Measurements from ENCODE around the gene SREK1.
"Not testable (repeated sequence)": the region's sequence is repeated elsewhere in the genome, so short reads cannot be mapped to it uniquely, and the experiment has no call there.

The SREK1 gene

DNA sequence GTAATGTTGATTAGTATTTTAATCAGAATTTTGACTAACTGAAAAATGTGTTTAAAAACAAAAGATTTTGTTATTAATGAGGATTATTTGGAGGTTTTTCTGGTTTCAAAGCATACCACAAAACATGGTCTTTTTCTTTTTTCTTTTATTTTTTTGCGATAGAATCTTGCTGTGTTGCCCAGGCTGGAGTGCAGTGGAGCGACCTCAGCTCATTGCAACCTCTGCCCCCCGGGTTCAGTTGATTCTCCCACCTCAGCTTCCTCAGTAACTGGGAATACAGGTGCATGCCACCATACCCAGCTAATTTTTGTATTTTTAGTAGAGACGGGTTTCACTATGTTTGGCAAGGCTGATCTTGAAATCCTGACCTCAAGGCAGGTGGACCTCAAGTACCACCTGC is 24.1 kb downstream of the SREK1 start:
- no peak for DNase-seq

DNA sequence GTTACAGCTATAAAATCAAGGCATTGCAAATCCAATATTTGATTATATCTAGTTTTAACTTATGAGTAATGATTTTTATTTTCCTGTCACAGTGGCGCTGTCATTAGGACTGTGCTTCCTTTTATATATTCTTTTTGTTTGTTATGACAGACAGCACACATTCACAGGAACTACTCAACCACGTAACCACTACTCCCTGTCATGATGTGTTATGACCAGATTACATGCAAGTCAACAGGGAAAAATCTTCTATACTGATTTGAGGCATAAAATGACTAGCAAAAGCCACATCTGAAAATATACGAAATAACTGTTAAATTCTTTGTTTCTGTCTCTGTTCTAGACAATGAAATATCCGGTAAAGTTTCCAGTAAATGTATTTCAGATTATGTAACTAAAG is 25.4 kb downstream of the SREK1 start:
- no peak for DNase-seq

DNA sequence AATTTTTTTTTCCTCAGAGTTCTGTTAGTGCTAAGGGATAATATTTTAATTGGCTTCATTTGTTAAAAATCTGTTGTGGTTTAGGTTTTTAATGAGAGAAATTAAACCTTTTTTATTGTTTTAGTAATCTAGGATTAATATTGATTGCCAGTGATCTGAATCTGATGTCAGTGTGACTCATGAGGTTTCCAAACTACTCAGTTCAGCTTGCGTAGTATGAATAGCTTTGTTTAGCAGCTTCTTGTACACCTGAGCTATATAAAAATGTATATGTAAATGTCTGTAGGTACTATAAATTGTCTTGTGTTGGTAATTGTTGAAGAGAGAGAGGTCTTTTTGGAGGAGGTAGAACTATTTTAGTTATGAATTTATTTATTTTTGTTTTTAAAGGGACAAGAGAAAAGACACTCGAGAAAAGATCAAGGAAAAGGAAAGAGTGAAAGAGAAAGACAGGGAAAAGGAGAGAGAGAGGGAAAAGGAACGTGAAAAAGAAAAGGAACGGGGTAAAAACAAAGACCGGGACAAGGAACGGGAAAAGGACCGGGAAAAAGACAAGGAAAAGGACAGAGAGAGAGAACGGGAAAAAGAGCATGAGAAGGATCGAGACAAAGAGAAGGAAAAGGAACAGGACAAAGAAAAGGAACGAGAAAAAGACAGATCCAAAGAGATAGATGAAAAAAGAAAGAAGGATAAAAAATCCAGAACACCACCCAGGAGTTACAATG is 26.3 kb downstream of the SREK1 start:
- no peak for DNase-seq

DNA sequence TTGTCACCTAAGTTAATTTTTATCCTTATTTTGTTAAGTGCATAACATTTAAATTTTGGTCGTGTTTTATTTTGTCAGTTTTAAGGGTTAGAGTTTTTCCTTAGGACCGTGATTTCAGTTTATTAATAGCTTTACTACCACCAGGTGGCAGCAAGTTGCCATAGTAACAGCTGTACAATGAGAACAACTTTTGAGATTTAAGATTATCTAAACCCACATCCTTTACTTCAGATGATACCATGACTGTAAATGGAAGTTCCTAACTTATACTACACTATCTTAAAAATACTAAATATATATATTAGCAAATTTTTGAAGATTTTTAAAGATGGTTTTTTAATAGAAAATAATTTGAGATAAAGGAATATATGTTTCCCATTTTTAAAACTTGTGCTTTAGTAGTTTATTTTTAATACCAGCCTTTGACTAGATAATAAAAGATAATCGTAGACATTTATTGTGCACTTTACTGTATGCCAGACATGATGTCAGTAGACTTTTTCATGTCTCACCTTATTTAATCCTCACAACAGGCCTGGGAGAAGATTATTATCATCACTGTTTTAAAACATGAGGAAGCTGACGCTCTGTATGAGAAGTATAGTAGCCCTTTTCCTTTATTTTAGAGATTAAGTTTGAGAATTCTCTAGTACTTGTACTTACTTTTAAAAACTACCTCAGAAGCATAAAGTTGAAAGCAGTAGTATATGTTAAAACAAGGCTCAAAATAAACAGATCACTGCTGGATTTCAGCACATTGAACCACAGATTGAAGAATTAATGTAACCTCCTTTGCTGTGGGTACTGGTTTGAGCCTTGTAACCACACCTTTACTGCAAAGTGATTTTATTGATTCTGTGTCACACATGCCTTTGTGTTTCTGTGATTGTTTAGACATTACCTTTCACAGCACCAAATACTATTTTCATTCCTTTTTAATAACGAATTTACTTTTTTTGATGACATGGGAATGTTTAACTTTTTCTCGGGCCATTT is 27.5 kb downstream of the SREK1 start:
- no peak for DNase-seq

DNA sequence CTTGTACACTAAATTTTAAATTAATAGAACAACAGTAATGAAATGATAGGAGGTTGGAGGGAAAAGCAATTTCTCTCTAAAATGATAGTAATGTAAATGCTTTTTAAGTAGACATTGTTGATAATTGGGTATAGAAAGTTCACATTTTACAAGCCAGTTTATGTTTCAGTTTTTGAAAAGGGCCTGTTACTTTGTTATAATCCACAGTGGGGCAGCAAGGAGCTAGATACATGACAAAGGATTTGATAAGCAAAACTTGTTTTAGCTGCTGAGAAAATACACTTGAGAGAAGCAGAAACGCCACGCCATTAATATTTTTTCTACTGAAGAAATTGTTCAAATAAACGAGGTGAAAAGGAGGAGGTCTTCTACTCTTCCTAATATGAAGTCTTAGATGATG is 30.2 kb downstream of the SREK1 start:
- no peak for DNase-seq

DNA sequence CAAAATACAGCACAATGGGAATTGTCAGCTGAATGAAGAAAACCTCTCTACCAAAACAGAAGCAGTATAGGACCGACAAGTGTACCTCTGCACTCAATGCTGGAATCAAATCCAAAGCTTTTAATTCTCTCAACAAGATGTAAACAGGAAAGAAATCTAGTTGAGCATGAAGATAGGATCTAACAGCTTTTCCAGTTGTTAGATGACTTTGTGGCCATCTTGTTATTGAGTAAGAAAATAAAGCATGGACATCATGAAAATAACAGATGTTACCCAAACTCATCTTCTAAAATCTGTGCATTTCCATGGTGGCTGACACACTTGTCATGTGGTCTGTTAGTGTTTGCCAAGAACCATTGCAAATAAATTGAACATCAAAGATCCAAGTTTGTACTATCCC is 34.7 kb downstream of the SREK1 start:
- no peak for DNase-seq

DNA sequence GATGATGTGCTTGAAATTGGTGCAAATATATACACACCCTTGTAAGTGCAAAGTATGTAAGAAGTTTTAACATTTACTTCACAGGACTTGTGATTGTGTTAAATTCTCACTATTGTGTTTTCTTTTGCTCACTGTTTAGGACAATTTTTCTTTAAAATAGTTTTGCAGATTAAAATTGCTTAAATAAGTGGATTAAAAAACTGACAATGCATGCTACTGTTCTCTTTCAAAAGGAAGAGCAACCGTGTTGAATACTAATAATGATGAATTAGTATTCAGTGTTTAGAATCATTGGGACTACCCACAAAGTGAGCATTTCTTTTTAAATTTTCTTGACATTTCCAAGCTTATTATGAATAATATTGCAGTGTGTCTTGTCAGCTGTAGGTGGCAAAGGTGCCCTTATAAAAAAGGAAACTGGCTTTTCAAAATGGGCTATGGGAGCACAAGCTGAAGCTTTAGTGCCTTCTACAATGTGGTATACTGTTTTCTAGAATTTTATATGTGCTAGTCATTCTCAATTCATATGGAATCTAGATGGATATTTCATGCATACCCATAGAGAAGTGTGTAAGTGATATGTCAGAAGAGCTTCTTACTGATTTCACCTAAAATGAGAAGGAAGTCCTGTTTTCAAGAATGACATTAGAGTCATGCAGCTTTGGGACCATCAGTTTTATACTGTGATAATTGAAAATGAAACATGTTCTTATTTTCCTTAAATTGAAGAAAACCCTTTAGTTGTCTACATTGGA is 35.4 kb downstream of the SREK1 start:
- no peak for DNase-seq

DNA sequence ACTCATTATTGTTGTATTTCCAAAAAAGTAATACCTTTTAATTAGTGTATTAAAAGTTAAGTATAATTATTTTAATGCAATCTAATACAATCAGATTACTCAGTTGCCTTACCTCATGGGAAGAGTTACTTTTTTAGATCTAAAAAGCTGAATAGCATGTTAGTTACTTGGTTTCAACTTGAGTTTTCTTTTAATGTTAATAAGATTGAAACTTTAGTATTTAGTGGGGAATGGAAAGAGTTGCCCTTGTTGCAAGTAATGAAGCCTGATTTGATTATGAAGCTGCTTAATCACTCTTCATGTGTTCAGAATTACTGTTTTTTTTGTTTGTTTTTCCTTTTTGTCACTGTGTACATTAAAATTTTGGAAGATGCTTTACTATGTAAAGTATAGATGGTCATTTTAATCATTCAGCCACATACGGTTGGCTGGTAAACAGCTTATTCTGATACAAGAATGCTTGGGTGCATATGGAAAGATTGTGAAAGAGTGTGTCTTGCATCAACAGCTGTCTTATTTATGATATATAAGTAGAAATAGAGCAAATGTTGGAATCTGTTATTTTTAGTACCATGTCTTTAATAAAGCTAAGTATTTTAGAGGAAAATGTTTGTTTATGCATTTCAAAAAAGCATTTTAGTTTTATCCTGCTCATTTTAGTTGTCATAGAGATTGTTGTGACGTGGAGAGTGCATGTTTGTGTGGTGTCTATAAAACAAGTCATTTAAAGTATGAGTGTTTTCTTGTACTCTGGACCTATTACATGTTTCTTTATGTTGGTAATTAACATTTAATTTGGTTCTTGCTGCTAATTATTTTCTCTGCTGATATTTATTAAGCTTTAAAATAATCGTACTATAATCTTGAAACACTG is 36.4 kb downstream of the SREK1 start:
- DNase-seq, result no peak

DNA sequence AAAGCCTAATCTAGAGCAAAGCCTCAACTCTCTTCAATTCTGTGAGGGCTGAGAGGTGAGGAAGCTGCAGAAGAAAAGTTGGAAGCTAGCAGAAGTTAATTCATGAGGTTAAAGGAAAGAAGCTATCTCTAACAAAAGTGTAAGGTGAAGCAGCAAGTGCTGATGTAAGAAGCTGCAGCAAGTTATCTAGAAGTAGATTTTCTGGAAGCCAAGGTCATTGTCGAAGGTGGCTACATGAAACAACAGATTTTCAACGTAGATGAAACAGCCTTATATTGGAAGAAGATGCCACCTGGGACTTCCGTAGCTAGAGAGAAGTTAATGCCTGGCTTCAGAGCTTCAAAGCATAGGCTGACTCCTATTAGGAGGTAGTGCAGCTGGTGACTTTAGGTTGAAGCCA is 42.0 kb downstream of the SREK1 start:
- no peak for DNase-seq

DNA sequence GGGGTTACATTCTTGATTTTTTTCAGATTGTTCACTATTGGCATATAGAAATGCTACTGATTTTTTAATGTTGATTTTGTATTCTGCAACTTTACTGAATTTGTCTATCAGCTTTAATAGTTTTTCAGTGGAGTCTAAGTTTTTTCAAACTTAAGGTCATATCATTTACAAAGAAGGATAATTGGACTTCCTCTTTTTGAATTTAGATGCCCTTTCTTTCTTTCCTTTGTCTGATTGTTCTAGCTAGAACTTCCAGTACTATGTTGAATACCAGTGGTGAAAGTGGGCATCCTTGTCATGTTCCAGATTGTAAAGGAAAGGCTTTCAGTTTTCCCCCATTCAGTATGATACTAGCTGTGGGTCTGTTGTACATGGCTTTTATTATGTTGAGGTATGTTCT is 49.3 kb downstream of the SREK1 start:
- DNase-seq, result no peak

DNA sequence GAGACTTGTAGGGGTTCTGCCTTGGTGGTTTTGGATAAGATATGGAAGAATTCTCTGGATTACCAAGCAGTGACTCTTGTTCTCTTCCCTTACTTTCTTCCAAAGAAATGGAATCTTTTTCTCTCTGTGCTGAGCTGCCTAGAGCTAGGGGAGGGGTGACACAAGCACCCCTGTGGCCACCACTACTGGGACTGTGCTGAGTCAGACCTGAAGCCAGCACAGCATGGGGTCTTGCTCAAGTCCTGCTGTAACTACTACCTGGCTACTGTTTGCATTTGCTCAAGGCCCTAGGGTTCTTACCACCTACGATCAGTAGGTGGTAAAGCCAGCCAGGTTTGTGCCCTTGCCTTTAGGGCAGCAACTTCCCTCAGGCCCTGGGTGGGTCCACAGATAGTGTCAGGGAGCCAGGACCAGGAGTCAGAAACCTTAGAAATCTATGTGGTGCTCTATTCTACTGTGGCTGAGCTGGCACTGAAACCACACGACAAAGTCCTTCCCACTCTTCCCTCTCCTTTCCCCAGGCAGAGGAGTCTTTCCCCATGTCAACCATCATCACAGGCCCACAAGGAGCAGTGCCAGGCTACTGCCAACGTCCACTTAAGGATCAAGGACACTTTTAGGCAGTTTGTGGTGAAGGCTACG is 53.8 kb downstream of the SREK1 start:
- no peak for DNase-seq

DNA sequence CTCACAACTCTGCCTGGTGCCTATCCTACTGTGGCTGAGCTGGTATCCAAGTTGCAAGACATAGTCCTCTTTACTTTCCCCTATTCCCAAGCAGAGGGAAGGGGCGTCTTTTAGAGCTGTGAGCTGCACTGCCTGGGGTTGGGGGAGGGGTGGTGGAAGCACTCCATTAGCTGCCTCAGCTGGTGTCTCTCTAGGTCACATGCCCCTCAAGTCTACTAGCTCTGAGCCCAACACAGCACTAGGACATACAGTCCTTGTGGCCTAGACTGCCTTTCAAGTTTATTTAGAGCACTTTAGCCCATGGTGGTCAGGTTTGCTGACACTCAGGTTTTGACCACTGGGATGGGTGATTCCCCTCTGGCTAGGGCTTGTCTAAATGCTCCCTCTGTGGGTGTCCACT is 54.7 kb downstream of the SREK1 start:
- DNase-seq, result no peak

DNA sequence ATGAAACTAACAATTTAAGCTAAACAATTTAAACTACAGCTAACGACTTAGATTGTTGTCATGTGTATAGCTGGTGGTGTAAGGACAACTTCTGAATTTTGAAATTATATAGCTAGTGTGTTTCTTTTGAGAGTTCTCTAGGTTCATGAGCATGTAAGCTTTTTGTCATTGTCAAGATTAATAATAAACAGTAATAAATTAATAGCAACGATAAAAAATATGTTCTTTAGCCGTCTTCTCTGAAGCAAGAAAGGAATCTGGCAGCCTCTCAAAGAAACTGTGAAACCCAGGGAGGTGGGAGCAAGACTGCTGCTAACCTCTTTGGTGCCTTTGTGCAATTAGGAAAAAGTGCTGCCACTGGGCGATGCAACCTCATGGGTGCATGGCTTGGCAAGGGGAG is 59.4 kb downstream of the SREK1 start:
- no peak for DNase-seq

DNA sequence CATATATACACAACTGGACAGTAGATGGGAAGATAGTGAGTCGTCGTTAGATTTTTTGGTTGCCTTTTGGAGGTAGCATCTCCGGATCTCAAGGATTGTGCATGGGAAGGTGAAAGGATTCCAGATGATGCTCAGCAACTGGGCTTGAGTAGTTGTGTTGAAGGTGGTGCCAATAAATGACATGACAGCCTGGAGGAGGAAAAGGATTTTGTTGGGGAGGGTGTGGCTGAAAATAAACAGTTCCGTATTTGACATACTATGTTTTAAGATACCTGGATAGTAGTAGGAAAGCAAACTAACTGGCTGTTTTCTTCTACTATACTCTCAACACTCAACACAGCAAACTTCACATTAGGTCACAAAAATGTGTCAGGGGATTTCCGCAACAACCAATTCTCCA is 62.4 kb downstream of the SREK1 start:
- DNase-seq, result no peak

DNA sequence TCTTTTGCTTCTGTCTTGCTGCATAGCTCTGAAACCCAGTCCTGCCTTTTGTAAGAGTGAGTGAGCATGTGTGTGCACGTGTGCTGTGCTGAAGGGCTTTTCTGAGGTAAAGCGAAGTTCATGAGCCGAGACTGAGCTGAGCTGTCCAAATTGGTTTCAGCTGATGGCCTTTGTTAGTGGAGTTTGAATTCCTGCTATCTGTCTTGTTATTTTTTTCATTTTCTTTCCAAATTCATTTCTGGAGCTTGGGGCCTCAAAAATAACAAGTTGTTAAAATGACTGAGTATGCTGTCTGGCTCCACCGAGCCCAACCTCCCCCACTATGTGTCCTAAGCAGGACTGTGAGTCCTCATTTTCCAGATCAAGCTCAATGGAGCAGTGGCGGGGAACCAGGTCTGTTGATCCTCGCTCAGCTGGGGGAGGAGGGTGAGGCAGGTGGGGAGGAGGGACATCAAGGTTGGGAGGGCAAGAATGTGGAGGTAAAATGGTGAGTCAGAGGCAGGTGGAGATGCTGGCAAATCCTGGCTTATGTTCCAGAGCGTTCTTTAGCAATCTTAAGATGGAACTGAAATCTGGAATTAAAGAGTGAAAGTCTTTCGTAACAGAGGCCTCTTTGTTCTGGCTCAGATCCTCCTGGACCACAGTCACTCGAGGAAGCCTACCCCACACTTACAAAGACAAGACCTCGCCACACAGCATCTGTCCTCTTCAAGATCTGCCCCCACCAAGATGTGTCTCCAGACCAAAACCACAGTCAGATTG is 63.9 kb downstream of the SREK1 start:
- DNase-seq, result no peak

DNA sequence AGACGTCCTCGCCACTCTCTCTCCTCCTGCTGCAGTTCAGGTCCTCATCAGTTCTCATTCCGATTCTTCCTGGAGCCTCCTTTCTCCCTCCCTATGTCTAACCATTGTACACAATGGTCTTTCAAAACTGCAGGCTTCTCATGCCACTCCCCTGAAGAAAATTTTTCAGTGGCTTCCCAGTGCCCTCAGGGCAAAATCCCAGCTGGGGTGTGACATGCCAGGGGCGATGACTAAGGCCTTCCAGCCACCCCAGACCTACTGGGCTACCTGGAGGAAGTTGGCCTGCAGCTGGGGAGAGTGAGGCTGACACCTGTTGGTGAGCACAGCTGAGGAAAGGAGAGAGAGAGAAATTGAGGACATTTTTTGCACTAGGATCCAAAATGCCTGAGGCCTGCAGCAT is 65.2 kb downstream of the SREK1 start:
- DNase-seq, result no peak

DNA sequence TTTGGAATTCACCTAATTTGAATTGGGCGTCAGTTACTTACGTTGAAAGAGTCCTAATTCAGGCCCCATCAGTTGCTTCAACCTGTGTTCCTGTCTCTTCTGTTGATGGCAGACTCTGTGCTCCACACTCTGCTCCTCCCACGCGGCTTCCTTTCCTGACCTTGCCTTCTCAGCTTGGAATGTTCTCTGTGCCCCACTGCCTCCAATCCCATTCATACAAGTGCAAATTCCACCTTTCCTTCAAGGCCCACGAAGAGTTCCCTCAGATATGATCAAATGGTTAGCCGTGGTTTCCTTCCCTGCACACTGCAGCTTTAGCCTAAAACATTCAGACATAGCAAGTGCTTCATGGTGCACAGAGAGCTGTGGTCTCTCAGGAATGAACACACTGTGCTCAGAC is 65.7 kb downstream of the SREK1 start:
- no peak for DNase-seq

DNA sequence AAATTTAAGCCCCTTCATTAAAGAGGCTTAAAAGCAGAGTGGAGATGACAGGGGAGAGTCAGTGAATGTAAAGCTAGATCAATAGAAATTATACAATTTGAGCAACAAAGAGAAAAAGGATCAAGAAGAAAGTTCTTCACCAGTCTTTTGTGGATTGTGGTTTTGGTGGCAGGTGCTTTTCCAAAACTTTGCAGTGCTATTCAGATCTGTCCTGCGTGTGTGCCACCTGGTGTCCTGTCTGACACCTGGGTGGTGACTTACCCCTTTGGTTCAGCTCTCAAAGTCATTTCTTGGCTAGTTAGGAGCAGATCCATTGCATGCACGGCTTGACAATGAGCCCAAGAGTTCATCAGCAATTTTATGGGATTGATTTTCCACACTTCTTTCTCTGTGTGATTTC is 69.4 kb downstream of the SREK1 start:
- DNase-seq, result no peak

DNA sequence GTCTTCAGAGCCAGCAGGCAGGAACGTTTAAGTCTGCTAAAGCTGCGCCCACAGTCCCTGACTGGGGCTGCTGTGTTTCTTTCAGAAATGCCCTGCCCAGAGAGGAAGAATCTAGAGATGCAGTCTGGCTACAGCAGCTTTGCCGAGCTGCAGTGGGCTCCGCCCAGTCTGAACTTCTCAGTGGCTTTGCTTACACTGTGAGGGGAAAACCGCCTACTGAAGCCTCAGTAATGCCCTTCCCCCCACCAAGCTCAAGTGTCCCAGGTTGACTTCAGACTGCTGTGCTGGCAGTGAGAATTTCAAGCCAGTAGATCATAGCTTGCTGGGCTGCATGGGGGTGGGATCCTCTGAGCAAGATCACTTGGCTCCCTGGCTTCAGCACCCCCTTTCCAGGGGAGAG is 78.4 kb downstream of the SREK1 start:
- DNase-seq, result no peak

DNA sequence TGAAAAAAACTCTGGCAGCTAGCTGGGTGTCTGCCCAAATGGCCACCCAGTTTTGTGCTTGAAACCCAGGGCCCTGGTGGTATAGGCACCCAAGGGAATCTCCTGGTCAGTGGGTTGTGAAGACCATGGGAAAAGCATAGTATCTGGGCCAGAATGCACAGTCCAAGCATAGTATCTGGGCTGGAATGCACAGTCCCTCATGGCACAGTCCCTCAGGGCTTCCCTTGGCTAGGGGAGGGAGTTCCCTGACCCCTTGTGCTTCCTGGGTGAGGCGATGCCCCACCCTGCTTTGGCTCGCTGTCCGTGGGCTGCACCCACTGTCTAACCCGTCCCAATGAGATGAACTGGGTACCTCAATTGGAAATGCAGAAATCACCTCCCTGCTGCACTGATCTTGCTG is 78.8 kb downstream of the SREK1 start:
- not testable (repeated sequence) for DNase-seq

DNA sequence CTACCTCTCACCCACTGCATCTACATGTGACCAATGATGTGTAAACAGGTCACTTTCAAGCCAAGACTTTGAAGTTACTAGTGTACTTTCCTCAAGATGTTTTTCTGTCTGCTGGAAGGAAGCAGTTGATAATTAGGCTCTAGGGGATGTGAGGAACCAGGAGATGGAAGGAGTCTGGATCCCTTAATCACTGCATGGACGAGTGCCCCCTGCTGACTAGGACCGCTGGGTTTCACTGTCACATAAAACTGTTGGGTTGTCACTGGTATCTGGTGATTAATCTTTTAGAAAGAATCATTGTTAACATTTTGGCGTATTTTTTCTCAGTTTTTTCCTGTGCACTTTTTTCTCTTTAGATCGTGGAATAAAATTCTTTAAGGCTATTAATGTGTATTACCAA is 79.5 kb downstream of the SREK1 start:
- no peak for DNase-seq
